ENCODE data around the gene DNAH9.

The DNAH9 gene

DNA sequence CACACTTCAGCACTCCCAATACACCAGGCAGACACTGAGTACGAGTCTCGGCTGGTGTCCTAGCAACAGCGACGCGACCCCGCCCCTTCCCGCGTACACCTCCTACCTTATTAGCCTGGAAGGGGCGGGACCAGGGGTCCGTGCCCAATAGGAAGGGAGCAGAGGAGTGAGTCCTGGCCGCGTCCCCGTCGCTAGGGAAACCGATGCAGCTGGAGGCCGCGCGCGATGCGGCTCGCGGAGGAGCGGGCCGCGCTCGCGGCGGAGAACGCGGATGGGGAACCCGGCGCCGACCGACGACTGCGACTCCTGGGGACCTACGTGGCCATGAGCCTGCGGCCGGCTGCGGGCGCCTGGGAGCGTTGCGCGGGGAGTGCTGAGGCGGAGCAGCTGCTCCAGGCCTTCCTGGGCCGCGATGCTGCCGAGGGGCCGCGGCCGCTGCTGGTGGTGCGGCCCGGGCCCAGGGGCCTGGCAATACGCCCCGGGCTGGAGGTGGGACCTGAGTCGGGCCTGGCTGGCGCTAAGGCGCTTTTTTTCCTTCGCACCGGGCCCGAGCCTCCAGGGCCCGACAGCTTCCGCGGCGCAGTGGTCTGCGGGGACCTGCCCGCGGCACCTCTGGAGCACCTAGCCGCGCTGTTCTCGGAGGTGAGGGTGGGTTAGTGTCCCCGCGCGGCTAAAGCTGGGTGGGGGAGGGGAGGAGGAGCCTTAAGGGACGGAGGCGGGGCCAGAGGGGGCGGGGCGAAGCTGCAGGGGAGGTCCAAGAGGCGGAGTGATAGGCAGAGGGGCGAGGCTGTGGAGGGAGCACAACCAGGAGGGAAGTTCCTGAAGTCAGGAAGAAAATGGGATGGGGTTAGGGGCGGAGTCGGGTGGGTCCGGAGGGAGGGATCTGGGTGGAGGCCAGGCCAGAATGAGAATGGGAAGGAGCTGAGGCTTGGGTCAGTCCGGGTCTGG is at the start of gene DNAH9:
DNAH9 (plus strand) TSS at position 197 of the 948 bp plus-strand sequence; CDS start at position 226, 29 bp downstream.
- DNase-seq (ENCODE audit: low read depth): no peak

DNA sequence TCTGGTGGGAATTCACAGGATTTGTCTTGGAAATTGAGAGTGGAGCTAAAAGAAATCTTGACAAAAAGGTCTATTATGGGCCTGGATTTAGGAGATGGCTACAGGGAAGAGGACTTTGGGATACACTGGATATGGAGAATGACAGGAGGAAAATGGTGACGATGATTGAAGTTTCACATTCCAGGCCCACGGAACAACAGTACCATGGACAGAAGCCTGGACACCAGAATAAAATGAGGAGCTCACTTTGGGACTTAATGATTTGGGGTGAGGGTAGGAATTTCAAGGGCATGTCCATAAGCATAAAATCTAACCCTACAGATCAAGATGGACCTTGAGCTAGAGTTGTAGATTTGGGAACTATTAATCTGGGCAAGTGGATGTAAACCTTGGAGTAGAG is 47.8 kb upstream of the DNAH9 start:
- DNase-seq (ENCODE audit: low read depth): no peak

DNA sequence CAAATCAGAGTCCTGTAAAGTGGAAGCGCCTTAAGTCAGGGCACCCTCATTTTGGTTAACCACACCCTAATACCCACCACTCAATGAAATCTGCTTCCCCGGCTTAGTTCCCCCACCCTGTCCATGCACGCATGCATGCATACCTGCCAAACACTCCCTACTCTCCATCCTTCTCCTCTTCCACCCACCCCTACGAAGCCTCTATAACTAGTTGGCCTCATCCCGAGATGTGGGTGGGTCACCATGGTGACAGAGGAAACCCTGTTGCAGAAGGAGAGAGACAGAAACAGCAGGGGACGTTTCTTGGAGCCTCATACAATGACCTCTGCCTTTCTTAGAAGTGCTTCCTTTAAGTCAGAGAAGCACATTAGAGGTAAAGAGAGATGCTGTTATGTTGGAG is 46.8 kb upstream of the DNAH9 start:
- no peak for DNase-seq (ENCODE audit: low read depth)

GRCh38 chr17:11553135-11553534 is 45.1 kb upstream of the DNAH9 start:
- DNase-seq (ENCODE audit: low read depth): no peak

DNA sequence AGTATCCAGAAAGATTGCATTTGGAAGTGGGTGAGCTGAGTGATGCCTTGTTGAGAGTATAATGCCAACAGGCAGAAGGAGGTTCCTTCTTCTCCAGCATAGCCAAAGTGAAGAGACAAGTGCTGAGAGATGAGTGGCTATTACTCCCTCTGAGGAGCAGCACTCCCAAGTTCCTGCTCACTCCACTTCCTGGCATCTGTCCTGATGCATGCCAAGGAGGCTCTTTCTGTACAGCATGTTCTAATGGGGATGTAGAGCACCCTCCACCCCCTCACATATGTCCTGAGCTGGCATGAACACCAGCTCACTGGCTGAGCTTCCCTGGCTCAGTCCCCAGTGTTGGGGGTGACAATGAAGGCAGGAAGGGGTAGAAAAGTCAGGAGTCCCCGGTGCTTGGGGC is 44.2 kb upstream of the DNAH9 start:
- DNase-seq (ENCODE audit: low read depth): no peak

DNA sequence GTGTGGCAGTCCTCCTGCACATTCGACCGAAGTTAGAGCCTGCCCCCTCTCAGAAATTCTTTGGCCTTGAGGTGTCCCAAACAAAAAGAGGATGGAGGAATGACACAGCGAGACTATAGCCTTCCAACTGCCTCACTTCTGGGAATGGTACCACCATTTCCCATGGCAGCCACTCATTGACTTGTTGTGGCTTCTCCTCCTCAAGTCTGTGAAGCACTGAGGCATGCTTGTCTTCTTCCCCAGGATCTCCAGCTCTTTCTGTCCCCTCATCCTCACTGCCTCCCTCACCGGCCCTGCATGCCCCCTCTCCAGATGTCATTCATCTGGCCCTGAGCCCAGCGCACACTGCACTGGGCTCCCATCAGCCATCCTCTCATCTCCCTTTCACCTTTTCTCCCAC is 43.7 kb upstream of the DNAH9 start:
- no peak for DNase-seq (ENCODE audit: low read depth)

- DNase-seq (ENCODE audit: low read depth): no peak
These were observed 42.7 kb upstream of the DNAH9 start for GRCh38 chr17:11555530-11555929.

DNA sequence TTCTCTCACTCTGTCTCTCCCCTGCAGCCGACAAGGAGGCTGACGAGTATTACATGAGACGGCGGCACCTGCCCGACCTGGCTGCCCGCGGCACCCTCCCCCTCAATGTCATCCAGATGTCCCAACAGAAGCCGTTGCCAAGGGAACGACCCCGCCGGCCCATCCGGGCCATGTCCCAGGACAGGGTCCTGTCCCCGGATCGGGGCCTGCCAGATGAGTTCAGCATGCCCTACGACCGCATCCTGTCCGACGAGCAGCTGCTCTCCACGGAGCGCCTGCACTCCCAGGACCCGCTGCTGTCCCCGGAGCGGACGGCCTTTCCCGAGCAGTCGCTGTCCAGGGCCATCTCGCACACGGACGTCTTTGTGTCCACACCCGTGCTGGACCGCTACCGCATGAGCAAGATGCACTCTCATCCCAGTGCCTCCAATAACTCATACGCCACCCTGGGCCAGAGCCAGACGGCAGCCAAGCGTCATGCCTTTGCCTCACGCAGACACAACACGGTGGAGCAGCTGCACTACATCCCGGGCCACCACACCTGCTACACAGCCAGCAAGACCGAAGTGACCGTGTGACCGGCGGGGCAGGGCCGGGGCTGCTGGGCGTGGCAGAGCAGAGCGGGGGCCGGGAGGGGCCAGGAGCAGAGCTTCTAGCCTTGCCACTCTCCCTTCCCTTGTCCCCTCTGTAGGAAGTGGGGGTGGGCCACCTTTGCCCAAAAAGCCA is 40.4 kb upstream of the DNAH9 start:
- no peak for DNase-seq (ENCODE audit: low read depth)

GRCh38 chr17:11558681-11559234 is 39.5 kb upstream of the DNAH9 start:
- no peak for DNase-seq (ENCODE audit: low read depth)

- no peak for DNase-seq (ENCODE audit: low read depth)
These were observed 38.7 kb upstream of the DNAH9 start for GRCh38 chr17:11559601-11560000.

- no peak for DNase-seq (ENCODE audit: low read depth)
These were observed 37.0 kb upstream of the DNAH9 start for GRCh38 chr17:11561281-11561680.

DNA sequence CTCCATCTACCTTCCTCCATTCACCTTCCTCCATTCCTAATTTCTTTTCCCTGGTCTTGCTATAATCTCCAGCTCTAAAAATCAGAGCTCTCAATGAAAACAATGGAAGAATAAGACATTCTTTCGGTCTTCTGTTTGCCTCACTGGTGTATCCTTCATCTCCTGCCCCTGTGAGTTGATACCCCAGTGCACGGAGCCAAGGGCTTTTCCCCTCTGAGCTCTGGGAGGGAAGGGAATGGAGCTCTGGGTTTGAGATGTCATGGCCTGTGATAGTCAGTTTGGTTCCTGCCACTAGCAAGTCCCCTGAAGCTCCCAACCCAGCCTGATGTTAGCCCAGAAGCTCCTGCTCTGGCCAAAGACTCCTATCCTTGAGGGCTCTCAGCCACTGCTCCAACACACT is 36.6 kb upstream of the DNAH9 start:
- DNase-seq (ENCODE audit: low read depth): no peak

DNA sequence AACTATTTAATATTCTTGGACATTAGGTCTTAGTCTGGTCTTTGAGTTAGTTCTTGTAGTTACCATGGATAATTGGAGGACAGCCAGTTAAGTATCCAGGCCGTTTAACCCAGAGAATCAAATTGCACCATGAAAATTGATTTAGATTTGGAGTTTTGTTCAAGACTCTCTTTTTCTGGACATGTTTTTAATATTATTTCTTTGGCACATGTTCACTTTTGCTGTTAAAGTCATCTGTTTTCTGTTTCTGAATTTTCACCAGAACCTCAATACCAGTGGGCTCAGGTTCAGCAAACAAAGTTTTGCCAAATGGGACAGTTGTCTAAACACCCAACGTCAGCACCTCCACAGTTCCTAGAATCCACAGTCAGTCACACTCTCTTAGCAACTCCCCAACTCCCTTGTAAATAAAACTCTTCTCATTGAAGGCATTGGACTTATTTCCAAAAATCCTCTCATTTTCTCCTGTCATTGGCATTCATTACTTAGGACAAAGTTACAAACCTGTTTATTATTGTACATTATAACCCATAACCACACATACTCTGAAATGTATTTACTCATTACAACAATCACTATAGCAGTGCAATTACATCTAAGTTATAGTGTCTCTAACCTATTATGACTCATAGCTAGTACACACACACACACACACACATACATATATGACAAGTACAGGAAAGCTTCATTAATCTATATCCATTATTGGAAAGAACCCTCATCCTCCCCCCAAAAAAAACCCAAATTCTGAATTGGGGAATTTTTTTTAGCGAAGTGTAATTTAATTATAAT is 33.5 kb upstream of the DNAH9 start:
- no peak for DNase-seq (ENCODE audit: low read depth)

DNA sequence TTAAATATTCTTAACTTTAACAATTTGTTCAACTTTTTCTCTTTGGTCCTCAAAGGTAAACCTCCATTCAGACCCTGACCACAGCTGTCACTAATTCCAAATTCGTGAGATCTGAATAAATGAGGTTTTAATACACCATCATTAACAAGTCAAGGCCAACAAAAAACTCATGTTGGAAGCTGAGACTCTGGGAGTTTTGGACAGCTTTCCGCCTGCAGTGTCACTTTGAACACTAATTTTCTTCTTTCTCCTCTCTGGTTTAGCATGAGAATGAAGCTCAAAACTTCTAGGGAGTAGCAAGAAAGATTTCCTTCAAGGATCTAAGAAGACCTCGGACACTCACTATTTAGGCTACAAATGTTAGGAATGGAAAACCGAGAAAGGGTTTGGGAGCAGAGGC is 32.7 kb upstream of the DNAH9 start:
- DNase-seq (ENCODE audit: low read depth): no peak

DNA sequence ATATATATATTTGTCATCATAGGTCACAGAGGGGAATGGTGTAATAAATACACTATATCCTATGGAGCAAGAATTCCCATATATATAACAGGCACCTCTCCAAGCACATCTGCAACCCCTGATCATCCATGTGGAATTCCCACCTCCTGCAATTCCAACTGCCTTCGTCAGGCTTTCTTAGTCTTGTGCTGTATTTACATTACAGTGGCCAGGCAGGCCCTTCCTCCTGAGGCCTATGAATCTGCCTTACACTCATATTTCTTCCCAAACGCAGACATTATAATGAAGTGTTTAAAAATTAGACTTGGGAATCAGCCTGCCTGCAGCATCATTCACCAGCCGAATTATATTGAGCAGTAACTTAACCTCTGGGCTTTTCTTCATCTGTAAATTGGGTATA is 19.3 kb upstream of the DNAH9 start:
- DNase-seq (ENCODE audit: low read depth): no peak

DNA sequence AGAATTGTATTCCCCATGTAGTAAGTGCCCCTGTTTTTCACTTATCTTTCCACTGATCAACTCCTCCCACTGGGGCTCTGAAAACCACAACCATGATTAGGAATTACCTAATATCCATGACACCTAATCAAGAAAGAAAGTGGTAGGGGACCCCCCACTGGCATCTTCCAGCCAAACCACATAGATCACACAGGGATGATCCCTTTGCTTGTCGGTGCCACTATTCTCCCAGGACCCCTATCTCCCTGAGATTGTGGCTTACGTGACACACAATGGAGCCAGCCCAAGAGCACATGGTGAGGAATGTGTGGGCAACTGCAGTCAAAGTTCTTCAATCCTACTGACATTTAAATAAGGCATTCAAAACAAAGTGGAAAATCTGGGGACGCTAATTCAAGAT is 17.6 kb upstream of the DNAH9 start:
- DNase-seq (ENCODE audit: low read depth): no peak

DNA sequence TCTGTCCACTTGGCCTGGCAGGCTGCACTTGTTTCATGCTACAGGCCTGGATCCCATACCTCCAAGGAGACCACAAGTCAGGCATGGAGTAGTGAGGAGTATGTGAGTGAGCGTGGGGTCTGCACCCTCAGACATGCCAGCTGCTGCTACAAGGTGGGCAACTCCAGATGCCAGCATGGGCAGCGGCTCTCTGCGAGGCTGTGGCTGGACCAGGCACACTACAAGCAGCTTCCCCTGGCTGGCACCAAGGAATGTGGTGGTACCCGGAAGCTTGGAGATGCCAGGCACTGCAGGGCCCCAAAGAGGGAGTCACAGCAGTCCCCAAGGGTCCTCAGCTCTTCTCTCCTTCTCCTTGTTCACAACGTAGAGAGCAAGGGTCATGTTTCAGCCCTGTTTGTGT is 16.1 kb upstream of the DNAH9 start:
- DNase-seq (ENCODE audit: low read depth): no peak

DNA sequence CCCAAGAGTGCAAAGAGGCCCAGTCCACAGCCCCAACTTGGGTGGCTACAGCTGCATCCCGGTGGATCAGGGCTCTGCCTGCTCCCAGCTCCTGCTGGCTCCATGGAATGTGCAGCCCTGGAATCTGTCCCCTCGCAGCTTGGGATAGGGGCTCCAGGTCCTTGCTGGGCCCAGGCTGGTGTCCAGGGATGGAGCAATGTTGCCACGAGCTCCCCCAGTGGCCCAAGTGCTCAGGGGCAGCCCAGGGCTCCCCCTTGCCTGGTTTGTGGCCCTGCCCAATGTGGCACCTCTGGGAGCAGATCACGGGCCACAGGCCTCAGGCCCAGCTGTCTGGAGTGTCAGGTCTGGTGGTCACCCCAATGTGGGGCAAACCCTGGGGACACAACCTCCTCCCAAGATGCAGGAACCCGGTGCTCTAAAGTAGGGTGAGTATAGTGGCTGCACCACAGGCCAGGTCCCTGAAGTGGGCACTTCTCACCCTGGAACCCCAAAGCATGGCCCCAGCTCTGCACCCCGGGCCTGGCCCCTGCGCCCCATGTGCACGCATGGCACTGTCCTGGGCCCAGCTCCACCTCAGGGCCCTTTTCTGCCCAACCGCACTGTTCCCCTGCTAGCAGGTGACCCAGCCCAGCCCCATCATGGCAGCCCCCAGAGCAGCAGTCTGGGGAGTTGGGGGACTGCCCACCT is 14.8 kb upstream of the DNAH9 start:
- no peak for DNase-seq (ENCODE audit: low read depth)

DNA sequence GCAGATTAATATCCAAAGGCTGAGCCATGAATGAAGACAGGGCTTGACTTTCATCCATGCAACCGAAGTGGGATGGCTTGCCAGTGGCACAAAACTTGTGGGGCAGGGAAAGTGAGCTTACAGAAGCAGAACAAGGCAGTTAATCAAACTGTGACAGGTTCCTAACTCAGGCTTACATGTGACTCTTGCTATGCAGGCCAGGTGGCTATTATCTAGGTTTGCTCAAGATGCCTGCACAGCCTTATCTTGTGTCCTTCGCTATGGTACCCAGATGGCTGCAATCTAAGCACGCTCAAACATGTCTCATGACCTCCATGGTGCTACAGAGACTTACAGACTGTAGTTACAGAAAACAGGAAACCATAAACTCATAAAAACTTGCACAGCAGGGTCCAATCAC is 8.6 kb upstream of the DNAH9 start:
- DNase-seq (ENCODE audit: low read depth): no peak

DNA sequence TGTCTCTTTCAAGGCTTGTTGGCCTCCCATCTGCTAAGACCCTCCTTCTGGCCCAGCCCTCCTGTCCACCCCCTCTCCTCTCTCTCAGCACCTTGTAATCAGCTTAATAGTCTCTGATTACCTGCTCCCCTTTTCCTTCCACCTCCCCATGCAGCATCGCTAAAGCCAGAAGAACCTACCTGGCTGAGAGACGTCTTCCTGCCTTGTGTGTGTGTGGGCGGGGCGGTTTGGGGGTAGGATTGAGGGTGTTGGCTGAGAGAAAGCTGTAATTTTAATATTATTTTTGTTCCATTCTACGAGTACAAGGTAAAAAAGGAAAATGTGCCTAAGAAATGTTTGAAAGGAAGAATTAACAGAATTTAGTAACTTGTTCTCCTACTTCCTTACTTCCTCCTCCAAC is 3.4 kb downstream of the DNAH9 start:
- no peak for DNase-seq (ENCODE audit: low read depth)

DNA sequence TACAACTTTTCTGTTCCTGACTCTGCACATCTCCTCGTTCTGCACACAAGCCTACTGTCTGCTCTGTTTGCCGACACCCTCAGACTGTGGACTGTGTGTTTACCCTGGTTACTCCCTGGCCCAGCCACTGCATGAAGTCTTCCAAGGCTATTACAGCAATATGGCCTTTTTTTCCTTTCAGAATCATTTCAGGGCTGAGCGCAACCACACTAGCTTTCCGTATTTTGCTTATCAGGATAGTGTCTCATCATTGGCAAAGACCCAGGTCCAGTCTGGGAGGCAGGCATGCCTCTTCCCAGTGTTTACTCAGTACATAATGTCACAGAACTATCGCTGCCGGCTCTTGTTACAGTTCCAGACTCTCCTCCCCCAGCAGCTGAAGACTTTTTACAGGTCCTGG is 10.1 kb downstream of the DNAH9 start:
- DNase-seq (ENCODE audit: low read depth): no peak

Measured in activated T-cell treated with anti-CD3 and anti-CD28 coated beads for 1 hour (primary cell).